Pulmonary artery endothelial cell (primary cell): ENCODE measurements around the gene LANCL2. TPM values are rescaled to one million over a fixed set of nuclear protein-coding genes. Genes with fewer than 3 reads are reported as not detected.
"Not testable (repeated sequence)": the region's sequence is repeated elsewhere in the genome, so short reads cannot be mapped to it uniquely, and the experiment has no call there.

Experiments used
- DNase-seq: peaks from one replicate; pipeline ENCODE4 v3.0.0-alpha.2; 2011; ENCODE audit warnings: low read depth, low spot score
- total RNA-seq: library from RNA; depleted of rRNA; stranded (reverse); fragments of >200 nt; gene quantifications from 2 replicates; pipeline ENCODE4 v1.2.3, GENCODE V29; 2014

Gene LANCL2
- total RNA-seq, 1 donor from 2014 or later, result 17.7 TPM

DNA sequence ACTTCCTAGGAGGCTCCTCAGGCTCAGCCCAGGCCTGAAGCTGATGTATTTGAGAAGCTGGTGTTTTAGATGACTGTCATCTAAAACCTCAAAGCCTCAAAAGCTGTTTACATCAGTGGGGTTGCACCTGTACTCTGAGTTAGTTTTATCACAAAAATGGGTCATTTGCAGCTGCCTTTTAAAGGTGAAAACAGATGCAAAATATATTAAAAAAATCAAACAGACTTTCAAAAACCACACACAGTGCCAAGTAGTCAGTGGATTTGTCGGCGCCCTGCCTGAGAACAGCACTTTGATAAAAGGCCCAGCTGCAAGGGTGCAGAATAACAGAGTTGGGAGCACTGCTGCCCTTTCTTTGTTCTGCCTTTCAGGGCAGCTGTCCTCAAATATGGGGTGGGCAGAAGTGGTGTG, 104.1 kb downstream of the LANCL2 start:
- DNase-seq, result no peak

DNA sequence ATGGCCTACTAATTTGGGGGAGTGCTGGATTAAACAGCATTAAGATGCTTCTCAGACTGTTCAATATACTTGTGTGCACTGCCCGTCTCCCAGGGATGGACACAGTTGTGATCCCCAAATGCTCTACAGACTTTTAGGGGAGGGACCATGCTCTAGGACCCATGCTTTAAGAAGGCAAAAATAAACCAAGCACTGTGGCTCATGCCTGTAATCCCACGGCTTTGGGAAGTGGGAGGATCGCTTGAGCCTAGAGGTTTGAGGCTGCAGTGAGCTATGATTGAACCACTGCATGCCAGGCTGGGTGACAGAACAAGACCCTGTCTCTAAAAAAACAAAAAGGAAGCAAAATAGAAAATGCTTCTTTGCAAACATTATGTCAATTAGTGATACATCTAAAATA, 104.6 kb downstream of the LANCL2 start:
- no peak for DNase-seq

DNA sequence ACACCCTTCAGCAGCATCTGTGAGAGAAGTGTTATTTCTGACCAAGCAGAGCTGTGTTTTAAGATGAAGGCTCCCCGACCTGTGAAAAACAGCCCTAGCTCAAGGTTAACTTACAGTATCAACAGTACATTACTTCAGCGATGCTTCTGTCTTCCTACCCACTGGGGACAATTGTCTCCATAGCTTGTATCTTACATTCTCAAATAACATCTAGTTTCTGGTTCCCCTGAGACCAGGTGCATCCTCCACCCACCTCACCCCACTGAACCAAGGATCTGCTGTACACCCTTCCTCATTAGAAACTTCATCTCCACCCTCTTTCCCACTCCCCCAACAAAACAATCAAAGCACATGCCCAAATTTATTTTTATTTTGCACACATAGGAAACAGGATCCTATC, 105.1 kb downstream of the LANCL2 start:
- DNase-seq, result no peak

GRCh38 chr7:55471594-55471993, 106.5 kb downstream of the LANCL2 start:
- DNase-seq, result not testable (repeated sequence)

GRCh38 chr7:55472406-55472805, 107.3 kb downstream of the LANCL2 start:
- not testable (repeated sequence) for DNase-seq

GRCh38 chr7:55472928-55473725, 108.0 kb downstream of the LANCL2 start:
- no peak for DNase-seq

DNA sequence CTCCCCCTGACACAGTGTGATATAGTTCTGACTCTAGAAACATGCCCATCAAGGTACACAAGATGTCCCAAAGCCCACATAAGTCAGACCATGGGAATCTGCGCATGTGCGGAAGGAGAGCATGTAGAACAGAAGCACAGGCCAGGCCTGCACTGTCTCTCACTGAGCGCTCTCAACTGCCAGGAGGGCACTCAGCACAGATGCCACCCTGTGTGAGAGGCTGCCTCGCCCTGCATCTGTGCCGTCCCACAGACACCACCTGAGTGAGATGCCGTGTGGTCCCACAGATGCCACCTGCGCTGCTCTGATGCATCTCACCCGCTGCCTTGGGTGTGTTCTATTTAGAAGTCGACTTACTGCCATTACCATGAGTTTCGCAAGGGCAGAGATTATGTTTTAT, 108.8 kb downstream of the LANCL2 start:
- no peak for DNase-seq

- DNase-seq, result no peak
Measured at GRCh38 chr7:55474944-55475854, 110.1 kb downstream of the LANCL2 start.

- no peak for DNase-seq
Measured at GRCh38 chr7:55475855-55476803, 111.0 kb downstream of the LANCL2 start.

- no peak for DNase-seq
Measured at GRCh38 chr7:55476852-55477780, 112.0 kb downstream of the LANCL2 start.

DNA sequence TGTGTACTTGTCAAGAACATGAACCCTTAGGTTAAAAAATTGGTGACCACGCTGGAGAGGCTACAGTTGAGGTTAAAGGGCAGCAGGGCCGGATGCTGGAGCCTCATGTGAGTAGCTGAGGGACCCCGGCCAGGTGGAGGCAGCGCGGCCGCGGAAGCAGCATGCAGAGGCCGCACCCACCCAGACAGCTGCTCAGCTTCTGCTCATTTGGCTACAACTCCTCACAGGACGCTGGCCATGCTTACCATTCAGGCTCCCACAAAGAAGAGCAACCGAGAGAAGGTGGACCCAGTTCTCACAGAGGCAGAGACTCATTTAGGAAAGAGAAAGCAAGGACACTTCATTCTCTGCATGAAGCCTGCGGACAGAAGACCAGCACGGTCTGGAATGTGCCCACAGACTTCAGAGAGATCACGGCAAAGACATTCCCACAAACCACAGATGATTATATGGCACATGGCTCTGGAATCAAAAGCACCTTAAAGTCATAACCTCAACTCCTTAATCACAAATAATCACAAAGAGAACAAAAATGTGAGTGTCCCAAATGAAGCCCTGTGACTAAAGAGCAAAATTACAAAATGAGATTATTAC, 112.7 kb downstream of the LANCL2 start:
- no peak for DNase-seq

GRCh38 chr7:55478700-55479099, 113.6 kb downstream of the LANCL2 start:
- DNase-seq, result no peak

DNA sequence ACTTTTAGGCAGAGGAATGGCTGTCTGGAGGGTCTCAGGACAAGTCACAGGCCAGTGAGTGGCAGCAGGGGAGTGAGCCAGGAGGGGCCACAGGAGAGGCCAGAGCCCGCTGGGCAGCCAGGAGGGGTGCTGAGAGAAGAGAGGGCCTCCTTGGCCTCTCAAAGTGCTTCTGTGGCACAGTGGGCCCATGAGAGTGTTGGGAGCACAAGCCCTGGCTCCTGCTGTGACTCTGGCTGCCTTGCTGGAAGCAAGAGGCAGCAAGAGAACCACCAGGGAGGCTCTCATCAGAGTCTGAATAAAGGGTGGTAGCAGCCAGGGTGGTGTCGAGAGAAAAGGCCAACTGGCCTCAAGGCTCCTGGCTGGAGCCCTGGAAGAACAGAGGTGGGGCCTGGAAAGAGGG, 116.0 kb downstream of the LANCL2 start:
- no peak for DNase-seq

DNA sequence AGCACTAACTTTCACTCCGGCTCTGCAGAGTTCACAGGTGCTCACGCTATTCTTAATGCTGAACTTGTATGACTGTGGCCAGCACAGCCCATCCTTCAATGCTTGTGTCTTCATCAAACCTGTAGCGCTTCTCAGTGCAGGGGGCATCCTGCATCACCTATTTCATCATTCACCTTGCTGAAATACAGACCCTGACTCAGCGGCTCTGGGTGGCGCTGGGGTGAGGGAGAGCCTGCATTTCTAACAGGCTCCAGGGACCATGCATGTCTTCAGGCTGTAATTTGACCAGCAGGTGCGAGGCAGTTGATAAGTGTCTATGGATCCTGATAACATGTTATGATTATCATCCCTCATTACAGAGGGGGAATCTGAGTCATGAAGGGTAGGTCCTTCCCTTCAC, 117.9 kb downstream of the LANCL2 start:
- no peak for DNase-seq

Other genes with a start within 250 kb of the LANCL2 start
- gene VOPP1, start 207.2 kb downstream of the LANCL2 start, total RNA-seq, result 143 and 163 TPM in 2 replicates